DND-41 (cell line): ENCODE results near the gene TRIM44.

Source experiments
- ATAC-seq: fragments of 200-7000 bp; cut with Tn5 transposase; 3 replicates; pipeline ENCODE4 v1.9.1; 2021; ENCODE audit warnings: low read depth; ENCODE audit not compliant: insufficient read depth
- DNase-seq: peaks from one replicate; pipeline ENCODE4 v3.0.0-alpha.2; 2020
- H2AFZ ChIP-seq: 2 replicates; pipeline ENCODE4 v1.6.0; 2012; ENCODE audit warnings: low read depth, low read length
- H3K27ac ChIP-seq: 2 replicates; pipeline ENCODE4 v1.5.1; 2012; ENCODE audit warnings: low read length, inconsistent platforms
- H3K27me3 ChIP-seq: fragments of 200-600 bp; sonication (generic); 2 replicates; pipeline ENCODE4 v1.6.0; 2012; ENCODE audit warnings: low read length, mild to moderate bottlenecking, inconsistent platforms; ENCODE audit not compliant: insufficient read depth, poor library complexity
- H3K36me3 ChIP-seq: 2 replicates; pipeline ENCODE4 v1.5.1; 2012; ENCODE audit warnings: low read length, inconsistent platforms; ENCODE audit not compliant: insufficient read depth
- H3K4me1 ChIP-seq: 2 replicates; pipeline ENCODE4 v1.5.1; 2012; ENCODE audit warnings: mild to moderate bottlenecking, low read length; ENCODE audit not compliant: insufficient read depth
- H3K4me2 ChIP-seq: 2 replicates; pipeline ENCODE4 v1.6.0; 2012; ENCODE audit warnings: mild to moderate bottlenecking, moderate library complexity, low read length, inconsistent platforms; ENCODE audit not compliant: insufficient read depth
- H3K4me3 ChIP-seq, 2 experiments: fragments of 200-600 bp in 1 of 2; shearing (Covaris generic) in 1 of 2; 2 replicates each; pipeline ENCODE4 v1.5.1; 2012 to 2016; ENCODE audit warnings: inconsistent platforms in 2 of 2, low read length in 2 of 2, mild to moderate bottlenecking in 2 of 2, low read depth in 1 of 2, moderate library complexity in 1 of 2
- H3K79me2 ChIP-seq: 2 replicates; pipeline ENCODE4 v1.6.0; 2012; ENCODE audit warnings: low read length, inconsistent platforms; ENCODE audit not compliant: insufficient read depth
- H3K9ac ChIP-seq: 2 replicates; pipeline ENCODE4 v1.6.0; 2012; ENCODE audit warnings: low read depth, mild to moderate bottlenecking, inconsistent platforms, low read length, moderate library complexity
- H3K9me3 ChIP-seq: 2 replicates; pipeline ENCODE4 v1.5.1; 2012; ENCODE audit warnings: low read length, moderate library complexity, mild to moderate bottlenecking, inconsistent platforms; ENCODE audit not compliant: insufficient read depth, severe bottlenecking
- H4K20me1 ChIP-seq: 2 replicates; pipeline ENCODE4 v1.6.0; 2012; ENCODE audit warnings: low read length; ENCODE audit not compliant: insufficient read depth
- EZH2 ChIP-seq: IDR thresholded peaks from 3 replicates; pipeline ENCODE4 v1.6.1; 2012; ENCODE audit warnings: borderline replicate concordance, low read depth, mild to moderate bottlenecking, moderate library complexity, low read length, inconsistent platforms; ENCODE audit not compliant: severe bottlenecking
- TF ChIP-seq, protein P1 (sequence below): IDR thresholded peaks from 2 replicates; pipeline ENCODE4 v1.5.1; 2012; ENCODE audit warnings: borderline replicate concordance, low read length, moderate library complexity, mild to moderate bottlenecking; ENCODE audit not compliant: poor library complexity, severe bottlenecking; ENCODE audit errors: extremely low read depth

TRIM44 gene

DNA sequence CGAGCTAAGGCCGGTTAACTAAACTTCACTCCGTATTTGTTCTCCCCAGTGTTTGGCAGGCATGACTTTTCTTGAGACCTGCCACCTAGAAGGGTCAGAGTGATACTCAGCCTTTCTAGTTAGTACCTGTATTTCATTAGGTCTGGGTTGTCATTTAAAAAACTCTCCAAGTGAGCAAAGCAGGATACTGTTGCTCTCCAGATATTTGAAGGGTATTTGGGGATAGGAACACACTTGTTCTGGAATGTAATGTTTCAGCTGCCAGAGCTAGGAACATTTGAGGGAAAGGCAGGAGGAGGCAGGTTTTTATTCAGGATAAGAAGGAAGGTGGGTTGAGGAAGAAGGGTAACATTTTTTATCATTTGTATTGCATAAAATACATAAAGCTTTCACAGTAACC is 140.1 kb downstream of the TRIM44 start:
- no peaks in the 10 kb centered on the region for H3K79me2 ChIP-seq
- H2AFZ ChIP-seq, result no peak overlapping the region
- no peak overlapping the region for H3K4me2 ChIP-seq
- H3K9ac ChIP-seq, result no peak overlapping the region
- no peak overlapping the region for H3K4me3 ChIP-seq
- H4K20me1 ChIP-seq, result no peaks in the 10 kb centered on the region
- no peaks in the 10 kb centered on the region for H3K4me1 ChIP-seq
- ATAC-seq (no peak), DNase-seq (no peak)
- no peaks in the 10 kb centered on the region for H3K9me3 ChIP-seq
- H3K27ac ChIP-seq, result no peak overlapping the region
- H3K27me3 ChIP-seq, result no peaks in the 10 kb centered on the region
- no peaks in the 10 kb centered on the region for H3K36me3 ChIP-seq
- no peak for TF ChIP-seq EZH2
- TF ChIP-seq, protein P1, sequence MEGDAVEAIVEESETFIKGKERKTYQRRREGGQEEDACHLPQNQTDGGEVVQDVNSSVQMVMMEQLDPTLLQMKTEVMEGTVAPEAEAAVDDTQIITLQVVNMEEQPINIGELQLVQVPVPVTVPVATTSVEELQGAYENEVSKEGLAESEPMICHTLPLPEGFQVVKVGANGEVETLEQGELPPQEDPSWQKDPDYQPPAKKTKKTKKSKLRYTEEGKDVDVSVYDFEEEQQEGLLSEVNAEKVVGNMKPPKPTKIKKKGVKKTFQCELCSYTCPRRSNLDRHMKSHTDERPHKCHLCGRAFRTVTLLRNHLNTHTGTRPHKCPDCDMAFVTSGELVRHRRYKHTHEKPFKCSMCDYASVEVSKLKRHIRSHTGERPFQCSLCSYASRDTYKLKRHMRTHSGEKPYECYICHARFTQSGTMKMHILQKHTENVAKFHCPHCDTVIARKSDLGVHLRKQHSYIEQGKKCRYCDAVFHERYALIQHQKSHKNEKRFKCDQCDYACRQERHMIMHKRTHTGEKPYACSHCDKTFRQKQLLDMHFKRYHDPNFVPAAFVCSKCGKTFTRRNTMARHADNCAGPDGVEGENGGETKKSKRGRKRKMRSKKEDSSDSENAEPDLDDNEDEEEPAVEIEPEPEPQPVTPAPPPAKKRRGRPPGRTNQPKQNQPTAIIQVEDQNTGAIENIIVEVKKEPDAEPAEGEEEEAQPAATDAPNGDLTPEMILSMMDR, result no peak

DNA sequence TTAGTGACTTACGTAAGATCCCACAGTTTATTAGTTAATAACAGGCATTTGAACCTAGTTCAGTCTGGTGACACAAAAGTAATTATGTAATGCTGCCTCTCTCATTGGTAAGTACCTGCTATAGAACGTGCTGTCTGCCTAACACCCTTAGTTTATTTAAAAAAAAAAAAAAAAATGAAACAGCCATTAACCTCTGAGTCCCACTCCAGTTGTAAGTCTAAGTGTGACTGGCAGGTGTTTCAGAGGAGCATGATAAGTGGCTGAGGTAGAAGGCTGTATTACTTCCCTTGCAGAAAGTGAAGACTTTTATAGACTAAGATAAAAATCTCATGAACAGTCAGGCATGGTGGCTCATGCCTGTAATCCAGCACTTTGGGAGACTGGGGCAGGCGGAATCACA is 140.5 kb downstream of the TRIM44 start:
- TF ChIP-seq EZH2, result no peak
- TF ChIP-seq, protein P1, result no peak
- Histone ChIP-seq H3K4me1 (no peaks in the 10 kb centered on the region), H3K27me3 (no peaks in the 10 kb centered on the region), H4K20me1 (no peaks in the 10 kb centered on the region), H3K27ac (no peak overlapping the region), H3K9me3 (no peaks in the 10 kb centered on the region), H3K4me2 (no peak overlapping the region), H3K9ac (no peak overlapping the region), H3K79me2 (no peaks in the 10 kb centered on the region), H2AFZ (no peak overlapping the region), H3K36me3 (no peaks in the 10 kb centered on the region), H3K4me3 (no peak overlapping the region)
- ATAC-seq (no peak), DNase-seq (no peak)

DNA sequence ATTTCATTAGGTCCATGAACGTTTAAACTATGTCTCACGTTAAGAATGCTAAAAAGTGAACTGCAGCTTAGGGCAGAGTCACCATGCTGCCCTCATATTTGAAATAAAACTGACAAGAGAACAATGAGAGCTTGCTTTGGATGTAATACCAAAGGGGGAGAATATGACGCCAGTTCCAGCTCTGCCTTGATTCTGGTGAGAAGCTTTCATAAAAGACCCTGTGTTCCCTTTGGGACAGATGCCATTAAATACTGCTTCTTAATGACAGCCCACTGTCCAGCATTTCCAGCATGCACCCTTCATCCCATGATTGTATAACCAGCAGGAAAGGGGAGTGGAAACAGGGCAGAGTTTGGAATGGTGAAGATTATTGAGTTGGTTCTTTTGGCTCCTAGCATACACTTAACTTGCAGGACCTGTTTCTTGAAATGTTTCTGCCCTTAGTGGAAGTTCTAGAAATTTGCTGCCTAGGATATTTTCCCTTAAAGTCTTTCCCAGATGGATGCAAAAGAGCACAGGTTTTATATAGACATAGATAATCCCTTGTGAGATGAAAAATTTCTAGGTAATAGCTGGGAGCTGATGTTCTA is 142.0 kb downstream of the TRIM44 start:
- TF ChIP-seq EZH2, result no peak
- TF ChIP-seq, protein P1, result no peak
- H3K9ac ChIP-seq, result no peak overlapping the region
- no peak overlapping the region for H3K4me3 ChIP-seq
- no peaks in the 10 kb centered on the region for H3K9me3 ChIP-seq
- no peaks in the 10 kb centered on the region for H3K4me1 ChIP-seq
- no peak overlapping the region for H3K4me2 ChIP-seq
- no peaks in the 10 kb centered on the region for H3K36me3 ChIP-seq
- ATAC-seq, result no peak
- H3K79me2 ChIP-seq, result no peaks in the 10 kb centered on the region
- H2AFZ ChIP-seq, result no peak overlapping the region
- no peak for DNase-seq
- H4K20me1 ChIP-seq, result no peaks in the 10 kb centered on the region
- H3K27ac ChIP-seq, result no peak overlapping the region
- H3K27me3 ChIP-seq, result no peaks in the 10 kb centered on the region

DNA sequence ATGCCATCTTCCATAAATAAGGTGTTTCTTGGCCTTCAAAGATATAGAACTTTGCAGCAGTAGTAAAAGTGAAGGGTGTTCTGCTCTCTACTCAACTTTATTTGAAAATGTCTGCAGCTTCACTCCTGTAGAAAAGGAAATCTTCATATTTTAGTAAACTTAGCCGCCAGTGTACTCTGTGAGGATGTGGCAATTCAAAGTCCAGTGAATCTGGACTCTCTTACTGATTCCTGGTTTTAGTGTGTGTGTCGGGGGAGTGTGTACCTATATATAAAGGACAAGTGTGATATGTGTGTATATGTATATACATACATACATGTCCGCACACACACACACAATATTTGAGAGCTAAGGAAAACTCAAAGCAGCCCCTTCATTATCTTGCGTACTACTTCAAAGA is 147.0 kb downstream of the TRIM44 start:
- no peaks in the 10 kb centered on the region for H3K9me3 ChIP-seq
- no peaks in the 10 kb centered on the region for H3K27me3 ChIP-seq
- no peak overlapping the region for H3K27ac ChIP-seq
- H3K79me2 ChIP-seq, result no peaks in the 10 kb centered on the region
- TF ChIP-seq, protein P1, result no peak
- no peak for TF ChIP-seq EZH2
- H3K36me3 ChIP-seq, result no peaks in the 10 kb centered on the region
- no peak overlapping the region for H3K4me2 ChIP-seq
- H2AFZ ChIP-seq, result no peak overlapping the region
- no peaks in the 10 kb centered on the region for H3K4me1 ChIP-seq
- DNase-seq, result no peak
- H3K9ac ChIP-seq, result no peak overlapping the region
- no peaks in the 10 kb centered on the region for H4K20me1 ChIP-seq
- H3K4me3 ChIP-seq, result no peak overlapping the region
- ATAC-seq, result no peak
